Globus pallidus (tissue), 1 donor: ENCODE data around the gene FTSJ1.
"Not testable (repeated sequence)": the region's sequence is repeated elsewhere in the genome, so short reads cannot be mapped to it uniquely, and the experiment has no call there.

Experiments used
- DNase-seq: peaks from one replicate; pipeline ENCODE4 v3.0.0-alpha.2; 2015; ENCODE audit warnings: low spot score

The FTSJ1 gene

GRCh38 chrX:48525853-48526252 is 49.9 kb downstream of the FTSJ1 start:
- DNase-seq: not testable (repeated sequence)

DNA sequence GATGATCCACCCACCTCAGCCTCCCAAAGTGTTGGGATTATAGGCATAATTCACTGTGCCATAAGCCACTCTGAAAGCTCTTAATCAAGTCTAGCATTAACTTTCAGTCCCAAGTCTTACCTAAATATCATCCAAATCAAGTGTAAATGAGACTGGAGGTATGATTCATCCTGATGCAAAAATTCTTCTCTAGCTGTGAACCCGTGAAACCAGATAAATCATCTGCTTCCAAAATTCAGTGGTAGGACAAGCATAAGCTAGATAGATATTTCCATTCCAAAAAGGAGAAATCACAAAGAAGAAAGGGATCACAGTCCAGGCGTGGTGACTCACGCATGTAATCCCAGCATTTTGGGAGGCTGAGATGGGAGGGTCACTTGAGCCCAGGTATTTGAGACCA is 54.7 kb downstream of the FTSJ1 start:
- DNase-seq: no peak

DNA sequence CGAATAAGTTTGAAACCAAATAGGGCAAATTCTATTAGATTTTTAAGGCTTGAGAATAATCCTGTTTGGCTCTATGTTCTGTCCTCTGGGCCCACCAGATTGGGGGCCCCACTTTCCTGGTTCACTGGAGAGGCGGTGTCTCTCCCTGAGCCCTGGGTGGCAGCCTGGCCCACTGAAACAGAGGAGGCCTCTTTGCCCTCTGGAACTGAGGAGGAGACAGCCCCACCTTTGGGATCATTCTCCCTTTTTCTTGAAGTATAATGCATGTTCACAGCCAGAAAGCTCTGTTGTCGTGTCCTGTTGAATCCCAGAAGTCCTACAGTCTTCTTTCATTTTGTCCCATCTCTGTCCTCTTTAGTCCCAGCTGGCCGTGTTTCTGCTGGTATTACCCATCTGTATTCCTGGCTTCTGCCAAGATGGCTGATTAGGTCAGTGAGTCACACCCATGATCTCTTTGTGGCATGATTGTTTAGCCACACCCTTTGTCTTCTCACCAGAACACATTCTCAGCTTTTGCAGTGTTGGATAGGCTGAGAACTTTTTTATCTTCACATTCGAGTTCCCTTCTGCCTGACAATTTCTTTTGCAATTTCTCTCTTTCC is 55.5 kb downstream of the FTSJ1 start:
- DNase-seq: no peak

- DNase-seq: no peak
These were observed 56.2 kb downstream of the FTSJ1 start for GRCh38 chrX:48532161-48532560.

DNA sequence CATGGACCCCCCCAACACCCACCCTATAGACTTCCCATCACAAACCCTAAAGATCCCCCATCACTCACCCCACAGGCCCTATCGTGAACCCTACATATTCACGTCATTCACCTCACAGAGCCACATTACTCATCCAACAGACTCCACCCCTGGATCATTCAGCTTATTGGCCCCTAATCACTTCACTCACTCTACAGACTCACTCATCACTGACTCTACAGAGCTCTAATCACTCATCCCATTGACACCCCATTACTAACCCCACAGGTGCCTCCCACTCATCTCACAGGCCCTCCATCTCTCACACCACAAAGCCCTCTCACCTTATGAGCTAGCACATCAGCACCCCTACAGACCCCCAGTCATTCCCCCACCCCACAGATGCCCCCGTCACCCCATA is 57.2 kb downstream of the FTSJ1 start:
- DNase-seq: no peak
